Measurements from ENCODE around the gene FBXO8. TPM values are rescaled to one million over a fixed set of nuclear protein-coding genes. Genes with fewer than 3 reads are reported as not detected.

FBXO8 gene
- total RNA-seq, 1 experiment from 2014 or later: 8.9 TPM

- Mint-ChIP-seq H3K4me3 (no peak overlapping the region), H3K27me3 (ENCODE audit: low read depth) (no peaks in the 10 kb centered on the region), H3K27ac (no peak overlapping the region), H3K9me3 (no peaks in the 10 kb centered on the region), H3K4me1 (no peaks in the 10 kb centered on the region), H3K36me3 (ENCODE audit: insufficient read depth in 1 of 3, low read depth in 3 of 3) (no peaks in the 10 kb centered on the region)
- peaks cover 2% of the 10 kb centered on the region for H3K23me2 ChIP-seq (ENCODE audit: insufficient read length, low read depth, low read length, poor library complexity, severe bottlenecking)
- no peak overlapping the region for H2BK5ac ChIP-seq (ENCODE audit: insufficient read length, low read length)
- H3K79me1 ChIP-seq (ENCODE audit: insufficient read depth, low read depth, low read length, poor library complexity, severe bottlenecking): no peaks in the 10 kb centered on the region
- H3K9me3 ChIP-seq (ENCODE audit: control insufficient read depth, low read depth, low read length): no peaks in the 10 kb centered on the region
- no peak overlapping the region for H3T11ph ChIP-seq (ENCODE audit: low read length)
- H4K91ac ChIP-seq (ENCODE audit: insufficient read length, low read depth, low read length): no peak overlapping the region
- no peak for TF ChIP-seq CTCF (conservative IDR thresholded peaks at IDR 0.05)
- H3K18ac ChIP-seq (ENCODE audit: insufficient read length, low read depth, low read length): no peak overlapping the region
- no peak overlapping the region for H4K5ac ChIP-seq (ENCODE audit: insufficient read length, low read depth, low read length)
- H3K9ac ChIP-seq (ENCODE audit: extremely low read depth, insufficient read length, low read length): no peak overlapping the region
- H2AK5ac ChIP-seq (ENCODE audit: insufficient read length, low read length): no peak overlapping the region
- H3K23ac ChIP-seq (ENCODE audit: insufficient read length, low read depth, low read length): no peak overlapping the region
- H2BK12ac ChIP-seq (ENCODE audit: insufficient read length, low read depth, low read length): no peak overlapping the region
- no peak overlapping the region for H3K4me2 ChIP-seq (ENCODE audit: insufficient read depth, insufficient read length, low read length)
- WGBS (ENCODE audit: extremely low coverage, insufficient read length, low lambda C conversion rate): no CpG with 5 or more reads among the region's 2 CpGs
- no peaks in the 10 kb centered on the region for H3K27me3 ChIP-seq (ENCODE audit: insufficient read depth, low read length)
- H3K27ac ChIP-seq (ENCODE audit: insufficient read length, low read depth, low read length): no peak overlapping the region
- peaks cover 3% of the 10 kb centered on the region for H4K20me1 ChIP-seq (ENCODE audit: control insufficient read depth, insufficient read depth, insufficient read length)
- no peak for DNase-seq
- H2BK120ac ChIP-seq (ENCODE audit: low read depth, low read length, poor library complexity, severe bottlenecking): no peak overlapping the region
- no peak overlapping the region for H3K14ac ChIP-seq (ENCODE audit: insufficient read depth, low read length)
- no peak overlapping the region for H3K56ac ChIP-seq (ENCODE audit: insufficient read length, low read depth, low read length)
- no peak overlapping the region for H2BK20ac ChIP-seq (ENCODE audit: low read depth, low read length, poor library complexity, severe bottlenecking)
- H2BK15ac ChIP-seq (ENCODE audit: low read depth, low read length): no peak overlapping the region
- H4K8ac ChIP-seq (replicated peaks; ENCODE audit: insufficient read length, low read depth, low read length): no peak overlapping the region
- H3K4me1 ChIP-seq (ENCODE audit: insufficient read depth, low read length): no peaks in the 10 kb centered on the region
- H3K79me2 ChIP-seq (ENCODE audit: insufficient read depth, low read length): no peaks in the 10 kb centered on the region
- no peak overlapping the region for H3K4ac ChIP-seq (ENCODE audit: low read depth, low read length)
- no peak overlapping the region for H2AFZ ChIP-seq (ENCODE audit: low read length)
These were observed 31.1 kb downstream of the FBXO8 start for GRCh38 chr4:174252412-174252811.
